HepG2 (cell line): Measurements from ENCODE around the gene METAP1D. TPM values are rescaled to one million over a fixed set of nuclear protein-coding genes. Genes with fewer than 3 reads are reported as not detected.

Experiments
- ASH2L ChIP-seq: fragments of 300-600, 200-600 bp; sonication (generic); IDR thresholded peaks from 2 replicates; pipeline ENCODE4 v1.7.0; 2017; ENCODE audit warnings: low read depth, mild to moderate bottlenecking, moderate library complexity, mixed read lengths, low read length; ENCODE audit not compliant: insufficient read length
- CCDC6 ChIP-seq: sonication (generic); formaldehyde crosslinking; IDR thresholded peaks from 2 replicates; pipeline ENCODE4 v1.8.1; 2022; ENCODE audit warnings: mild to moderate bottlenecking, missing genetic modification reagents, moderate library complexity
- CREB1 ChIP-seq, 2 experiments: fragments of 450-650 bp in 1 of 2; IDR thresholded peaks; 2 replicates each; pipeline ENCODE4 v1.6.1; 2016 to 2017; ENCODE audit warnings: control low read depth in 1 of 2, mild to moderate bottlenecking in 1 of 2, missing compliant biosample characterization in 1 of 2, missing genetic modification characterization in 1 of 2
- DMAP1 ChIP-seq: IDR thresholded peaks from 2 replicates; pipeline ENCODE4 v1.6.1; 2016
- DNMT3B ChIP-seq: conservative IDR thresholded peaks from 2 replicates; pipeline ENCODE4 v1.6.1; 2016; ENCODE audit warnings: missing biosample characterization, control low read depth
- E2F2 ChIP-seq: sonication (generic); formaldehyde crosslinking; IDR thresholded peaks from 2 replicates; pipeline ENCODE4 v1.4.0; 2020; ENCODE audit warnings: missing genetic modification reagents, borderline replicate concordance
- GMEB1 ChIP-seq: sonication (generic); formaldehyde crosslinking; IDR thresholded peaks from 2 replicates; pipeline ENCODE4 v1.5.1; 2020; ENCODE audit warnings: missing genetic modification reagents, mild to moderate bottlenecking, borderline replicate concordance
- GMEB2 ChIP-seq: IDR thresholded peaks from 2 replicates; pipeline ENCODE4 v1.6.1; 2016; ENCODE audit warnings: missing biosample characterization, missing genetic modification reagents, low read depth
- HNF1A ChIP-seq, 2 experiments: sonication (generic) in 1 of 2; formaldehyde crosslinking in 1 of 2; IDR thresholded peaks; 2 replicates each; pipeline versions ENCODE4 v1.4.0 to v1.6.1; 2016 to 2020; ENCODE audit warnings: borderline replicate concordance in 1 of 2, low read depth in 1 of 2, mild to moderate bottlenecking in 1 of 2, missing genetic modification reagents in 1 of 2
- IRX3 ChIP-seq: sonication (generic); formaldehyde crosslinking; IDR thresholded peaks from 2 replicates; pipeline ENCODE4 v1.8.1; 2023; ENCODE audit warnings: mild to moderate bottlenecking, low read depth, missing genetic modification reagents, borderline replicate concordance
- MBD4 ChIP-seq: IDR thresholded peaks from 2 replicates; pipeline ENCODE4 v1.6.1; 2012; ENCODE audit warnings: low read length, inconsistent platforms, borderline replicate concordance
- PCBP2 ChIP-seq: fragments of 200-400 bp; formaldehyde crosslinking; optimal IDR thresholded peaks from 2 replicates; pipeline ENCODE3; 2018; ENCODE audit warnings: low read length, low read depth; ENCODE audit not compliant: poor library complexity, severe bottlenecking
- ZNF280B ChIP-seq: sonication (generic); formaldehyde crosslinking; IDR thresholded peaks from 2 replicates; pipeline ENCODE4 v1.5.0; 2020; ENCODE audit warnings: missing genetic modification reagents, mild to moderate bottlenecking, borderline replicate concordance
- ZNF446 ChIP-seq: sonication (generic); formaldehyde crosslinking; IDR thresholded peaks from 2 replicates; pipeline ENCODE4 v1.5.0; 2020; ENCODE audit warnings: mild to moderate bottlenecking, missing genetic modification reagents
- ZNF776 ChIP-seq: sonication (generic); formaldehyde crosslinking; IDR thresholded peaks from 2 replicates; pipeline ENCODE4 v1.4.0; 2020; ENCODE audit warnings: mild to moderate bottlenecking, missing genetic modification reagents
- ZNF879 ChIP-seq: sonication (generic); formaldehyde crosslinking; IDR thresholded peaks from 2 replicates; pipeline ENCODE4 v1.8.1; 2023; ENCODE audit warnings: missing genetic modification reagents
- polyA plus RNA-seq, 8 experiments: library from polyadenylated mRNA; depleted of rRNA in 3 of 8; stranded (reverse) in 7 of 8; unstranded in 1 of 8; fragments of >200 nt; fragmentation: Illumina TruSeq in 4 of 8; extraction: Trizol in 4 of 8; gene quantifications; 2 replicates each; pipeline versions ENCODE4 v1.2.1 to v1.2.3, GENCODE V29; 2011 to 2016; ENCODE audit warnings: low read depth in 4 of 8, missing spikeins in 1 of 8, mixed read lengths in 1 of 8; ENCODE audit not compliant: insufficient read depth in 1 of 8
- total RNA-seq, 5 experiments: library from RNA; depleted of rRNA; stranded (reverse); fragments of >200 nt; fragmentation: Illumina TruSeq; extraction: Trizol; gene quantifications; 2 replicates each; pipeline ENCODE4 v1.2.3, GENCODE V29; 2016; ENCODE audit warnings: low read depth in 1 of 5

Gene METAP1D
- total and polyA plus RNA-seq, 2 of the 13 experiments (the other 11 are each of a cell fraction or from before 2014, with no cell fraction given) = 14.7 to 21.6 TPM

GRCh38 chr2:172084645-172085459 lies 85.1 kb downstream of the METAP1D start (continued):
- TF ChIP-seq PCBP2 = no peak
- no peak for TF ChIP-seq CREB1 (IDR thresholded peaks at IDR 0.05)
- TF ChIP-seq CREB1 (CRISPR knock-in tag; IDR thresholded peaks at IDR 0.05) = no peak
- TF ChIP-seq GMEB1 (CRISPR knock-in tag) = no peak
- peak; percentile 79 for TF ChIP-seq ZNF446
- no peak for TF ChIP-seq HNF1A (IDR thresholded peaks at IDR 0.05; ENCODE audit: low read depth)
- peak; percentile 70 for TF ChIP-seq HNF1A (CRISPR knock-in tag; IDR thresholded peaks at IDR 0.05; ENCODE audit: borderline replicate concordance)
- TF ChIP-seq DNMT3B (CRISPR knock-in tag) = no peak
- no peak for TF ChIP-seq MBD4
- peak; percentile 85 for TF ChIP-seq ZNF776
- TF ChIP-seq DMAP1 (CRISPR knock-in tag) = no peak
- TF ChIP-seq ZNF280B (CRISPR knock-in tag) = peak; percentile 78; the same call in 1 of the 2 replicates
- no peak; the same call in 1 of the 2 replicates for TF ChIP-seq CCDC6 (CRISPR knock-in tag)
- TF ChIP-seq GMEB2 = no peak
- no peak for TF ChIP-seq ASH2L
- no peak; the same call in 1 of the 2 replicates for TF ChIP-seq E2F2 (CRISPR knock-in tag)
- TF ChIP-seq IRX3 (CRISPR knock-in tag) = no peak
- no peak for TF ChIP-seq ZNF879 (CRISPR knock-in tag)
